ENCODE data around the gene SCML2.

DNA sequence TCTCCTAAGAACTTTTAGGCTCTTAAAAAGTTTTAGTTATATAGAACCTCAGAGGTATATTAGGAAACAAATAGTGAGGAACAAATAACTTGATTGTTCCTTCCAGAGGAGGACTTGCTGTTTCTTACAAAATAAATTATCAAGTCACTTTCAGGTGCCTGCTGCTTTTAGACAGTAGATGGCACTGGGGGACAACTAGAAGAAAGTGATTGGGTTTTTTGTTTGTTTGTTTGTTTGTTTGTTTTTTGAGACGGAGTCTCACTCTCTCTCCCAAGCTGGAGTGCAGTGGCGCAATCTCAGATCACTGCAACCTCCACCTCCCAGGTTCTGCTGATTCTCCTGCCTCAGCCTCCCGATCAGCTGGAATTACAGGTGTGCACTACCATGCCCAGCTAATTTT lies 35.5 kb upstream of the SCML2 start:
- TF ChIP-seq, protein P1, sequence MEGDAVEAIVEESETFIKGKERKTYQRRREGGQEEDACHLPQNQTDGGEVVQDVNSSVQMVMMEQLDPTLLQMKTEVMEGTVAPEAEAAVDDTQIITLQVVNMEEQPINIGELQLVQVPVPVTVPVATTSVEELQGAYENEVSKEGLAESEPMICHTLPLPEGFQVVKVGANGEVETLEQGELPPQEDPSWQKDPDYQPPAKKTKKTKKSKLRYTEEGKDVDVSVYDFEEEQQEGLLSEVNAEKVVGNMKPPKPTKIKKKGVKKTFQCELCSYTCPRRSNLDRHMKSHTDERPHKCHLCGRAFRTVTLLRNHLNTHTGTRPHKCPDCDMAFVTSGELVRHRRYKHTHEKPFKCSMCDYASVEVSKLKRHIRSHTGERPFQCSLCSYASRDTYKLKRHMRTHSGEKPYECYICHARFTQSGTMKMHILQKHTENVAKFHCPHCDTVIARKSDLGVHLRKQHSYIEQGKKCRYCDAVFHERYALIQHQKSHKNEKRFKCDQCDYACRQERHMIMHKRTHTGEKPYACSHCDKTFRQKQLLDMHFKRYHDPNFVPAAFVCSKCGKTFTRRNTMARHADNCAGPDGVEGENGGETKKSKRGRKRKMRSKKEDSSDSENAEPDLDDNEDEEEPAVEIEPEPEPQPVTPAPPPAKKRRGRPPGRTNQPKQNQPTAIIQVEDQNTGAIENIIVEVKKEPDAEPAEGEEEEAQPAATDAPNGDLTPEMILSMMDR (IDR thresholded peaks at IDR 0.05): no peak
- no peak for TF ChIP-seq POLR2A (IDR thresholded peaks at IDR 0.05)
